ENCODE data around the gene ADNP2. TPM values are rescaled to one million over a fixed set of nuclear protein-coding genes. Genes with fewer than 3 reads are reported as not detected.

The ADNP2 gene
- total and polyA plus RNA-seq, 2 donors (not counting 3 experiments of a cell fraction or from before 2014, with no cell fraction given), result 10.2 to 20.6 TPM

GRCh38 chr18:80067321-80067720 lies 41.7 kb upstream of the ADNP2 start:
- Histone ChIP-seq H2AFZ (ENCODE audit: low read depth, low read length) (no peak overlapping the region), H3K4me2 (ENCODE audit: insufficient read depth, low read length) (no peak overlapping the region), H3K4me3 (replicated peaks in 1 of 3; ENCODE audit: insufficient read depth in 1 of 3, low read depth in 1 of 3, low read length in 3 of 3) (no peak overlapping the region), H3K9ac (replicated peaks; ENCODE audit: extremely low read depth, insufficient read depth, low read length) (no peak overlapping the region), H3K4me1 (ENCODE audit: control insufficient read depth, extremely low read depth, insufficient read depth, low read length) (no peaks in the 10 kb centered on the region), H3K79me2 (ENCODE audit: control insufficient read depth, insufficient read depth, low read length) (no peaks in the 10 kb centered on the region), H3K9me1 (replicated peaks; ENCODE audit: control insufficient read depth, extremely low read depth, insufficient read depth, low read length) (no peaks in the 10 kb centered on the region), H3K27ac (ENCODE audit: insufficient read depth, low read depth, low read length) (no peak overlapping the region), H3K27me3 (ENCODE audit: control insufficient read depth in 2 of 2, insufficient read depth in 2 of 2, low read length in 2 of 2) (no peaks in the 10 kb centered on the region), H4K20me1 (replicated peaks; ENCODE audit: control insufficient read depth, extremely low read depth, insufficient read depth, low read length) (no peaks in the 10 kb centered on the region), H3K36me3 (ENCODE audit: control insufficient read depth in 2 of 2, extremely low read depth in 1 of 2, insufficient read depth in 2 of 2, low read length in 2 of 2) (no peaks in the 10 kb centered on the region), H3K9me3 (replicated peaks; ENCODE audit: control insufficient read depth, insufficient read depth, low read length) (no peaks in the 10 kb centered on the region)
- DNase-seq (ENCODE audit: low read depth, low spot score), result no peak
- CTCF ChIA-PET, result no interaction called here
- no peak for FAIRE-seq
- intact Hi-C loops (cut with micrococcal nuclease) (no loop called here), dilution Hi-C loops (cut with MboI; ENCODE audit: extremely low pct_ligation_motif_present, low sequenced_read_pairs) (no loop called here)
- POLR2A ChIA-PET, result no interaction called here
- TF ChIP-seq POLR2AphosphoS5 (IDR thresholded peaks at IDR 0.05; ENCODE audit: insufficient read depth, low read depth, low read length) (no peak), POLR2A (IDR thresholded peaks at IDR 0.05; ENCODE audit: low read depth, low read length) (no peak), FOS (IDR thresholded peaks at IDR 0.05; ENCODE audit: borderline replicate concordance, insufficient read depth, low read length) (no peak)
- no TSS peak for BruUV-seq (replicated peaks)

GRCh38 chr18:80067897-80068296 lies 41.2 kb upstream of the ADNP2 start:
- dilution Hi-C loops (cut with MboI; ENCODE audit: extremely low pct_ligation_motif_present, low sequenced_read_pairs) (no loop called here), intact Hi-C loops (cut with micrococcal nuclease) (no loop called here)
- BruUV-seq (replicated peaks), result no TSS peak
- TF ChIP-seq JUN (IDR thresholded peaks at IDR 0.05; ENCODE audit: borderline replicate concordance, insufficient read depth, insufficient read length, low read depth) (no peak), EZH2 (IDR thresholded peaks at IDR 0.05; ENCODE audit: borderline replicate concordance, low read depth, low read length, severe bottlenecking) (no peak), MYC (IDR thresholded peaks at IDR 0.05; ENCODE audit: low read depth, low read length) (no peak), POLR2AphosphoS5 (IDR thresholded peaks at IDR 0.05; ENCODE audit: insufficient read depth, low read depth, low read length) (no peak), POLR2A (IDR thresholded peaks at IDR 0.05; ENCODE audit: low read depth, low read length) (no peak), GATA2 (IDR thresholded peaks at IDR 0.05; ENCODE audit: insufficient read depth, insufficient read length, low read depth, low read length) (no peak), FOS (IDR thresholded peaks at IDR 0.05; ENCODE audit: borderline replicate concordance, insufficient read depth, low read length) (no peak), CTCF (IDR thresholded peaks at IDR 0.05; ENCODE audit: extremely low read depth in 1 of 2, insufficient read depth in 1 of 2, low read depth in 1 of 2, low read length in 2 of 2) (no peak), MAX (IDR thresholded peaks at IDR 0.05; ENCODE audit: insufficient read depth, insufficient read length) (no peak)
- Histone ChIP-seq H3K36me3 (ENCODE audit: control insufficient read depth in 2 of 2, extremely low read depth in 1 of 2, insufficient read depth in 2 of 2, low read length in 2 of 2) (no peaks in the 10 kb centered on the region), H3K4me3 (replicated peaks in 1 of 3; ENCODE audit: insufficient read depth in 1 of 3, low read depth in 1 of 3, low read length in 3 of 3) (no peak overlapping the region), H3K27ac (ENCODE audit: insufficient read depth, low read depth, low read length) (no peak overlapping the region), H3K9ac (replicated peaks; ENCODE audit: extremely low read depth, insufficient read depth, low read length) (no peak overlapping the region), H3K27me3 (ENCODE audit: control insufficient read depth in 2 of 2, insufficient read depth in 2 of 2, low read length in 2 of 2) (no peaks in the 10 kb centered on the region), H2AFZ (ENCODE audit: low read depth, low read length) (no peak overlapping the region), H3K4me2 (ENCODE audit: insufficient read depth, low read length) (no peak overlapping the region), H3K9me3 (replicated peaks; ENCODE audit: control insufficient read depth, insufficient read depth, low read length) (no peaks in the 10 kb centered on the region), H3K4me1 (ENCODE audit: control insufficient read depth, extremely low read depth, insufficient read depth, low read length) (no peaks in the 10 kb centered on the region), H4K20me1 (replicated peaks; ENCODE audit: control insufficient read depth, extremely low read depth, insufficient read depth, low read length) (no peaks in the 10 kb centered on the region), H3K9me1 (replicated peaks; ENCODE audit: control insufficient read depth, extremely low read depth, insufficient read depth, low read length) (no peaks in the 10 kb centered on the region), H3K79me2 (ENCODE audit: control insufficient read depth, insufficient read depth, low read length) (no peaks in the 10 kb centered on the region)
- ChIA-PET POLR2A (no interaction called here), CTCF (no interaction called here)
- FAIRE-seq, result no peak
- DNase-seq (ENCODE audit: low read depth, low spot score), result no peak
